Mucosa of gallbladder (tissue), 1 donor: ENCODE measurements around the gene MORC1. TPM values are rescaled to one million over a fixed set of nuclear protein-coding genes. Genes with fewer than 3 reads are reported as not detected.

Experiments
- DNase-seq: peaks from one replicate; pipeline ENCODE4 v3.0.0-alpha.2; 2020; ENCODE audit warnings: low spot score
- total RNA-seq: library from RNA; stranded (reverse); gene quantifications from one replicate; pipeline ENCODE4 v1.2.1, GENCODE V29; 2021
- donor health status: DM: no; HTN: no; CAD: no.

Gene MORC1
- total RNA-seq, 1 donor from 2014 or later, result not detected

DNA sequence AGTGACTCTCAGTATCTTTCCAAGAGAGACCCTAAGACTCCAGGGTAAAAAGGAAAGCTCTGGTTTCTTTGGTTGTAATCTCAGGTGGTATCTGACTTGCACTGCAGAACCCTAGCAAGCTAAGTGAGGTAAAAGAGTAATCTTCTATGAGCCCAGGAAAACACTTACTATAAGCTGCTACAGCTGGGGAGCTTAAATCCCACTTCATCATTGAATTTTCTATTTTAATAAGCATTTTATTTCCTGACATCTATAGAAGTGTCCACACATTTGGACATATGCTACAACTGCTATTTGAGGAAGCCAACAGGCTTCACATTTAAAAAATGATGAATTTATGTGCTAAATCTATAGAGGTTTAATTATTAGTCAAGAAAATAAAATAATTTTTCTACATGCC, 91.1 kb downstream of the MORC1 start:
- no peak for DNase-seq

DNA sequence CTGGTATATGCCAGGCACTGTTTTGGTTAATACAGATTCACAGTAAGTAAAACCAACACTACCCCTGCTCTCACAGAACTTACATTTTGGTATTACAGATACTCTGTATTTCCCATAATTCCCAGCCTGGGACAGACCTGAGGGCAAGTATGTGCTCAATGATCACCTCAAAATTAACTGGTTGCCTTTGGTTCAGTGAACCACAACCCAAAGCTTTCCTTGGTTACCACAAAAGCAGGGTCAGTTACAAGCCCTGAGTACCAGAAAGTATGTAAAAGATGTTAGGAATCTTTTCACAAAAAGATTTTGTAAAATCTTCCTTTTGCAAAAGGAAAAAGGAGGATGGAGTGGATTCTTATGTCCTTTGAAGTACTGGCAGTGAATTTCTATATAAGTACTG, 92.0 kb downstream of the MORC1 start:
- DNase-seq, result no peak

DNA sequence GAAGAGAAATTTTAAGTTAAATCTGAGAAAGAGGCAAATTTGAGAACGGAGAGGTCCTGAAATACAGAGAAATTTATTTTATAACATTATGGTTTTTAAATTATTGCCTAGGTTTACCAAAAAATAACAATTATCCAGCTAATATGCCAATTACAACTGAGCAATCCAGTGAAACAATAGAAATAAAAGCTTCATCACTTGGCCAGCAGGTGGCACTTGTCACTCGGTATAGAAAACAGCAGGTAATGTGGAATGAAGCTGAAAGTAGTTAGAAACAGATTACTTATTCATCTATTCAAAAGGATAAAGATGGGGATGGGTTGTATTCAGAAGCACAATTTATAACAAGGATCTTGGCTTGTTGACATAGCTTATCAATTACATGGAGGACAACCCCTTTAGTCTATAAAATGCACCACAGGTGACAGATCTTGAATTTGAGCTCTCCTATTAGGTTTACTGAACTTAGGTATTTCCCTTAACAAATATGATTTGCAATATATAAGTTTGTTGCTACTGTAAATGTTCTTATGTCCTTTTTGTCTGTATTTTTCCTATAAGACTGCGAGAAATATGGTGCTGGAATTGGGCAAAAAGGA, 94.2 kb downstream of the MORC1 start:
- peak; percentile 34 for DNase-seq

DNA sequence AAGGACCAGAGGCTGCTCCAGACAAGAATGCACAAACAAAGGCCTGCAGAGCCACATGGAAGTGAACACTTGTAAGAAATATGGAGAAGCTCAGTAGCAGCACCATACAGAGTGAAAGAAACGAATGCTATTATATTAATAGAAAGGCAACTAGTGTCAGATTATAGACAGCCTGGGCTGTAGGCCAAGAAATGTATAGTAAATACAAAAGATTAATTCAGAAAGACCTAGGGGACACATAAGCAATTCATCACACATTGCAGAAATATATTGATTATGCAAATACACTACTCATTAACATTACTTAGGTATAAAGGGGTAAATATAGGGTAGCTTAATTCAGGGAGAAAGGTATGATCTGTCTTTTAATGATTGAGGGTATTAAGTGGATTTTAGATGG, 94.8 kb downstream of the MORC1 start:
- DNase-seq, result no peak

DNA sequence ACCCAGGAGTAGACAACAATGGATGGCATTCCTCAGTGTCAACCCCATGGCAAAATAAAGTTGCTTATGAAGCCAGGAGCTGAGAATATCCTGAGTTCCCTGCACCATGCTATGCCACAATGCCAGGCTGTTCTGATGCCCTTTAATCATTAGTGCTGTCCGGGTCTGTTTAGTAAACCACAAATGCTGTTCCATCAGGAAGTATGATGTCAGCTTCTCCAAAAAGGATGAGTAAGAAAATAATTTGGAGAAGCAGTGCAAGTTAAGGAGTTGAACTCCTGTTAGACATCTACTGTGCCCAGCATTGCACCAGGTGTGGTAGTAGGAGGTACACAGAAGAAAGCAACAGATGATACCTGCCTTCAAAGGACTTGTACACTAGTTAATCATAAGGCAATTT, 96.4 kb downstream of the MORC1 start:
- no peak for DNase-seq

DNA sequence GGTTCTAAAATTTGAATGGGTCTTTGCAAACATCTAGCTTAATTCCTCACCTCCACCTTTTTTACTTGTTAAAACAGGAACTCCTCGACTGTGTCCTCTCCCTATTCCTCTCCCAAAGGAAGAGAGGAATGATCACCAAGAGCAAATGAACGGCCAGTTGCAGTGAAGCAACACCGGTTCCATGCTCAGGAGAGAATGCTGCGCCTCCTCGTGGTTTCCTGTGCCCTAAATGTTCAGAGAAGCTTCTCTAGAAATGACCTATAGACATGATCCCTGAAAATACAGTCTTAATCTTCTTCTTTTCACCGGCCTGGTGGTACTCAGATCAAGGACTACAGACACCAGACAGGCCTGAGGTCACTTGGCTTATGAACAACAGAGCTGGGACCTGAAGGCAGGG, 99.1 kb downstream of the MORC1 start:
- DNase-seq, result no peak

DNA sequence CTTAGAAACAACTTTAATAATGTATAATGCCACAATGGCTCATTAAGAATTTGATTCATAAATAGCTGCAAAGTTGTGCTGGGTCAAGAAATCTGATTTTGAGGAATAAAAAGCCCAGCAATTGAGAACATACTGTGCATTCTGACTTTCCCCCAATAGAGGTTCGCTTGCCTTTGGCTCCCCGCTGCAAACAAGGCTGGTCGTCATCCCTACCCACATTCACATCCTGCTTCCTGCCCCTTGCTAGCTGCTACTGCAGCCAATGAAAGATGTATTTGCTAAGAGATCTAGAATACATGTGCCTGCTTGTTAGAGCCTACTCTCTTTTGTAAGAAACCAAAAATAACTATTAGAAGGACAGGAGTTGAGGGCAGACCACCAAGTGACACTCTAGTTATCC, 112.5 kb downstream of the MORC1 start:
- no peak for DNase-seq

DNA sequence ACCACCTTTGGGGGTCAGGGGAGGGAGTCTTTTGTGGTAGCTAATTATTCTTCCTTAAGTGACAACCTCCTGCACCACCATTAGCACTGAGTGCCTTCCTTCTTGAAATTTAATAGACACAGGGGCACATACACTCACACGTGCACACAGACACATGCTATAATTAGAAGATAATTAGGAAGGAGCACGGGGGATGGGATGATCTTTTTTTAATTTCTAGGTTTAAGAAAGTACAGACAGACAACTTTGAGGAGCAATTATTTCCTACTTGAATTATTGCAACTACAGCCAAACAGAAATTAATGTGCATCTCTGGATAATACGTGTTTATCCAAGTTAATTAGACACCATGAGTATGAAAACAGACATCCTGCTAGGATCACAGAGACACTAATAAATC, 119.5 kb downstream of the MORC1 start:
- no peak for DNase-seq

- DNase-seq, result no peak
Measured at GRCh38 chr3:108985844-108986243, 132.1 kb downstream of the MORC1 start.

- no peak for DNase-seq
Measured at GRCh38 chr3:108983051-108983450, 134.9 kb downstream of the MORC1 start.

- DNase-seq, result no peak
Measured at GRCh38 chr3:108976058-108976457, 141.9 kb downstream of the MORC1 start.

DNA sequence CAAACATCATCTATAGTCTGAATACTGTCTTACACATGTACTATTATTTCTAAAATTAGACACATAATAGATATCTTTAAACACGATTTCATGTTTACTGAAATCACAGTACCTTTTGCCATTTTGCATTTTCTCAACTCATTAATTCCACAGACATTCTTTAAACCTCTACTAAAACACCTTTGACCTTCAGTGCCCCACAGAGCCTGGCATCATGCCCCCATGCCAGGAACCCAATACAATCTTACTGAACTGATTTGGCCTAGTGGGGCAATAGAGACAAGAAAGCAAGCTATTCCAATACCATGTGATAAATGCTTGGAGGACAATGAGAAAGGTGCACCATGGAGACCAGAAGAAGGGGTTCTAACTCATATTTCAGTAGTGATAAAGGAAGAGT, 144.9 kb downstream of the MORC1 start:
- DNase-seq, result no peak

- DNase-seq, result no peak
Measured at GRCh38 chr3:108972482-108972881, 145.5 kb downstream of the MORC1 start.

GRCh38 chr3:108970561-108970960, 147.4 kb downstream of the MORC1 start:
- DNase-seq, result no peak

DNA sequence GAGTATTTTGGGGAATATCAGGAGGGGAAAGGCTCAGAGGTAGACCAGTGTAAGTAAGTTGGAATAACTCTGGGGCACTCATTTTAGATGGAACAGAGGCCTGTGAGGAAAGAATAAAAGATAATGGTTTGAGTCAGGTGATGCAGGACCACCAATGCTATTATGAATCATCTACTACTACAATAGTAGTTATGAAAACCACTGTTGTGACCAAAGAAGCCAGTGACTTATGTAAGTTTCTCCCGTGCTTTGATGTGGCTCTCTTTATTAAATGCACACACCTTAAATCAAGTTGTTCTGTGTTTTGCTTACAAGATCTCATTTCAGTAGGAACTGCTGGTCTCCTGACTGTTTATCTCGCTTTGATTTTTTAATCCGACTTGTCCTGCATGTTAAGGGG, 151.2 kb downstream of the MORC1 start:
- no peak for DNase-seq

DNA sequence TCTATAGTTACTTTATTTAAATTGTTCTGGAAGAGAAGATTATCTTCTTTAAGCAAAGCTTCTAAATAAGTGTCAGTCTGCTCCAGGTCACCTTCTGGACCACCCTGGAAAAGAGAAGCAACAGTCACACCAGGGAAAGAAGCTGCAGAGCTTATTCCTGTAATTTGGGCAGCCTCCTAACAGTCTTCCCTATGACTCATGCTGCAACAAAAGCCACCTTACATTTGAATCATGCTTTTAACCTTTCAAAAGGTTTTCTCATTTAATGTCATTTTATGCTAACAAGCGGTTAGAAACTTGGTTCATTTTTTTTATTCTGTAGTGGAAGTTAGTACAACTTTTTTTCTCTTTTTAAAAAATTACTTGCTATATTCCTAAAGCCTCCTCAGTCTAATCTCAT, 158.9 kb downstream of the MORC1 start:
- no peak for DNase-seq

DNA sequence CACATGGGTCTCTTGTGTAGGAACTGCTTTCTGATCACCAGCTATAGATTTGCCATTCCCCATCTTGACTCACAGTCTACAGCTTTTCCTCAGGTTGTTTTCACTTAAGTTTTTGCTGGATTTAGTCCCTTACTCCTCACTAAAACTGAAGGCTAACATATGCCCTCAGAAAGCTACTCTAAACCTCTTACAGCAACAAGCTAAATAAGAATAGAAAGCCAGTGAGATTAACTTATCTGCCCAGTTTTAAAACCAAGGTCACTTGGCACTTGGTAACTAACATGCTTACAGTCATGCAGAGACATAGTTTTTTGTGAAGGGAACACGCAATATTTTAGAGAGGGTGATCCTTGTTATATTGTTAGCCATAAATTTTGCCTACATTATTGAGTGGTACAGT, 164.2 kb downstream of the MORC1 start, which contains the start of gene GUCA1C:
Gene GUCA1C, minus strand, starts transcription at position 180 of the 400 bp plus-strand sequence. Its CDS starts 117 bp downstream, at position 63.
- no peak for DNase-seq

DNA sequence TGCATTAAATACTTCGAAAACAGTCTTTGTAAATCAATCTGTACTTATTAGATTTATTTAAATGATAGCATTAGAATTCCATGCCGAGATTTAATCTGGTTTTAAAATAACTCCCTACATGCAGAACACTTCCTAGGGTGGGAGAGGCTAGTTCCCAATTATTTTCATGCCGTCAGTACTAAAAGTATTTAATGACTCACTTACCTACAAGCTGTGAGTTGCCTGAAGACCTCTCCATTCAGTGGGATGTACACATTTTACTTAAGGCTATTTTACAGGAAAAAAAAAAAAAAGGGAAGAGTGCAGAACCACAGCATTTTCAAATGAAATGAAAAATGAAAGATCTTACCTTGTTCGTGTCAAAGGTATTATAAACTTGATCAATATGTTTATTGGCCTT, 164.7 kb downstream of the MORC1 start:
- DNase-seq, result no peak

DNA sequence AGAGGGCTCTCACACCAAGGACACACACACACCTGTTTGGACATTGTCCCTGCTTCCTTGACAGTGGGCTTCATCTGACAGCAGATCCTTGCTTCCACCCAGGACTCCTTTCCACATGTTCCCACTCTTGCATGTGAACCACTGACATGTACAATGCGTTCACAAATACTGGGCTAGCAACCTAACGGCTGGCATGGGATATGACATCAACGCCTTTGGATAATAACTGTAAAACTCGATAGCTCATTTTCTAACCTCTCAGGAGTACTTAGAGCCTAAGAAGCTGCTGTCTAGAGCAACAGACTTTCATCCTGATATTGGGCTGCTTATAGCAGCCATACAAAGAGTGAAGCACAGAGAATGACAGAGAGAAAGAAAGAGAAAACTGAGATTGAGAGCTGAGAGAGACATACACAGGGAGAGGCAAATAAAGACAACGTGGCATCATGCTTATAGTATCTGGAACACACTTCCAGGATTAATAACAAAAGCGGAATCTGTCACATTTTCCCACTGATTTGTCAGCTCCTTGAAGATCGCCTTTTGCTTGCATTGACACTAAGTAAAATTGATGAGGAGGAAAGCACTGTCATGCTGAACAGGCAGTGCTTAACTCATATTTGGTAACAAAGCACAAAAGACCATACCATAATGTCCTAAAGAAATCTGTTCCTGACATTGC, 166.0 kb downstream of the MORC1 start:
- no peak for DNase-seq

GRCh38 chr3:108947855-108948254, 170.1 kb downstream of the MORC1 start:
- no peak for DNase-seq

DNA sequence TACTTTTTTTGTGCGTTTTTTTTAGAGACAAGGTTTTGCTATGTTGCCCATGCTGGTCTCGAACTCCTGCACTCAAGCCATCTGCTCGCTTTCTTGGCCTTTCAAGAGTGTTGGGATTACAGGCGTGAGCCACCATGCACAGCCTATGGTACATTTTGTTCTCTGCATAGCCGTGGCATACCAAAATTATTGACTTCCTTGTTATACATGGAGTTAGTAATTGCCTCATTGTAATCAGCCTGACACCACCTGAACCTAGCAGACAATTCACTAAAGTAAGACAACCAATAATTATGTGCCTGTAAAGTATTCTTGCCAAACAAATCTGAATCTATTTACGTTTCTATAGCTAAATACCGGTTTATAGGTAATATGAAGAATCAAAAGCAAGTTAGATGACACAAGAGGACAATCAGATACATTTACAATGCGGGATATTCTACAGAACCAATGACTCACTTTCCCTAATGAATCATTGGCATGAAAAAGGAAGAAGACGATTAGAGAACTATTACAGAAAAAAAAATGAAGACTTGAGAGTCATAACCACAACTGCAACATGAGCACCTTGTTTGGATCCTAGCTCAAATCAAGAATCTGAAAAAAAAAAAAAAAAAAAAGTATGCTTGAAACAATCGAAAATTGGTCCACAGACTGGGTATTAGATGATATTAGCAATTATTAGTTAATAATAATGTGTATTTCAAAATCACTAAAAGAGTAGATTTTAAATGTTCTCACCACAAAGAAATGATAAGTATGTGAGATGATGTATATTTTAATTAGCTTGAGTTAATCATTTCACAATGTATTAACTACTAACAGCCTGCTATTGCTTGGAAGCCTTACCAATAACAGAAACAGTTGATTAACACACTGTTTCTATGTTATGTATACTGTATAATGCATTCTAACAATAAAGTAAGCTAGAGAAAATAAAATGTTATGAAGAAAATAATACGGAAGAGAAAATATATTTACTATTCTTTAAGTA, 171.3 kb downstream of the MORC1 start:
- no peak for DNase-seq

DNA sequence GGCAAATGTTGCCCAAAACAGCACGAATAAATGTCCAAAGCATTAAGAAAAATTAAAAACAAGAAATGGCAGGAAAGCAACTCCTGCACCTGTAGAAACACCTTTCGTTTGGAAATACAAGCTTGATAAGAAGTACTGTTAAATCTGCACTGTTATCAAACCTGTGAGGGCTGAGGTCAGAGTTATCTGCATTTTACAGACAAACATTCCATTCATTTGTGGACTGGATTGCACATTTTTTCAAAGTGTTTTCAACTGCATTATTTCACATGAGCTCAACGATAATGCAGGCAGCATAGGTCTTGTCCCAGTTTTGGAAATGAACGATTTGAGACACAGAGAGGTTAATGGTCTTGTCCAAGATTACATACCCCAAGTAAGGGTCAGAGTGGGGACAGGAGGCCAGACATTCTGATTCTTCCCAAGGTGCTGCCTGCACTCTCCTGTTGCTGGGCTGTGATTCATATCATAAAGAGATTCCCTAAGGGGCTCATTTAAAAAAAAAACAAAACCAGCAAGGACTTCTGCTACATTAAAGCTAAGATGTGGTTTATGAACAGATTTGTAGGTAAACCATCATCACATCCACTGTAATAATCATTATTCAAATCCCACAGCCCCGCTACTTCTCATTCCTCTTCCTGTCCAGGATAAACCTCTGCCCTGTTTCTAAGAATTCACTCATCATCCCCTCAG, 177.2 kb downstream of the MORC1 start:
- no peak for DNase-seq
